Heart left ventricle (tissue), 16 donors: ENCODE measurements around the gene DKK3. TPM values are rescaled to one million over a fixed set of nuclear protein-coding genes. Genes with fewer than 3 reads are reported as not detected.

Experiments
- ATAC-seq, 4 donors: fragments of 200-7000 bp; cut with Tn5 transposase; one replicate each; pipeline ENCODE4 v1.9.1; 2020 to 2022; ENCODE audit warnings: moderate library complexity in 4 of 4, mild to moderate bottlenecking in 3 of 4, moderate number of reproducible peaks in 1 of 4
- DNase-seq, 5 donors: peaks; one replicate each; pipeline ENCODE4 v3.0.0-alpha.2; 2020
- H3K27ac ChIP-seq, 12 donors: fragments of 200-600 bp; sonication (generic) in 4 of 12; one replicate each; pipeline versions ENCODE4 v1.5.0 to v1.8.0; 2016 to 2022; ENCODE audit warnings: mild to moderate bottlenecking in 2 of 12
- H3K27me3 ChIP-seq, 9 donors: fragments of 200-600 bp; sonication (generic) in 2 of 9; one replicate each; pipeline versions ENCODE4 v1.5.1 to v1.8.0; 2016 to 2022; ENCODE audit warnings: mild to moderate bottlenecking in 3 of 9
- H3K36me3 ChIP-seq, 9 donors: fragments of 200-600 bp; sonication (generic) in 2 of 9; one replicate each; pipeline versions ENCODE4 v1.5.0 to v1.8.0; 2018 to 2022; ENCODE audit warnings: mild to moderate bottlenecking in 2 of 9
- H3K4me1 ChIP-seq, 12 donors: fragments of 200-600 bp; sonication (generic) in 4 of 12; one replicate each; pipeline versions ENCODE4 v1.5.0 to v1.8.0; 2016 to 2022; ENCODE audit warnings: mild to moderate bottlenecking in 3 of 12
- H3K4me3 ChIP-seq, 12 donors: fragments of 200-600 bp; sonication (generic) in 4 of 12; one replicate each; pipeline versions ENCODE4 v1.5.0 to v1.8.0; 2017 to 2022; ENCODE audit warnings: mild to moderate bottlenecking in 9 of 12, moderate library complexity in 4 of 12
- H3K9me3 ChIP-seq, 12 donors: fragments of 200-600 bp; sonication (generic) in 4 of 12; one replicate each; pipeline versions ENCODE4 v1.5.0 to v1.8.0; 2016 to 2022; ENCODE audit warnings: mild to moderate bottlenecking in 1 of 12
- CTCF ChIP-seq, 12 donors: fragments of 200-600 bp; sonication (generic) in 4 of 12; IDR thresholded peaks; one replicate each; pipeline versions ENCODE4 v1.5.0 to v1.8.0; 2018 to 2022; ENCODE audit warnings: antibody characterized with exemption in 12 of 12, mild to moderate bottlenecking in 5 of 12
- POLR2A ChIP-seq, 2 donors: fragments of 450-650 bp; IDR thresholded peaks; one replicate each; pipeline ENCODE4 v1.6.1; 2017; ENCODE audit warnings: antibody characterized with exemption in 2 of 2, mild to moderate bottlenecking in 2 of 2, moderate library complexity in 2 of 2
- WGBS, 4 donors: extraction: QIAGEN DNeasy Blood & Tissue Kit in 2 of 4; methylation state at CpG; one replicate each; pipeline versions ENCODE4 v1.1.5 to v1.1.7; 2013 to 2018; 5-methylcytosine and 5-hydroxymethylcytosine counted together
- intact Hi-C, 10 donors: fragments of 100-400 bp; cut with DNase I; formaldehyde crosslinking; loops; one replicate each; pipeline versions ENCODE4 v1.11.1 to v1.14.2; 2022
- polyA plus RNA-seq, 2 donors: library from polyadenylated mRNA; stranded (reverse); fragments of 200-250 nt; gene quantifications; one replicate each; pipeline ENCODE4 v1.2.3, GENCODE V29; 2013
- total RNA-seq, 9 donors: library from RNA; depleted of rRNA in 2 of 9; stranded (reverse); fragments of >200 nt in 2 of 9; fragmentation: NEBNext Ultra II Directional in 3 of 9; extraction: Animal tissue kit (Norgen Biotek cat#: 25700) in 3 of 9; gene quantifications; one replicate each; pipeline versions ENCODE4 v1.1.0 to v1.2.4, GENCODE V29; 2016 to 2023
- donor health status: ischemic (EF 13 %, LVEDD 7.1; RV severe dilation, severe dysfunction).
- donor health status: healthy with polysubstance abuse.
- donor health status: DM: no; HTN: yes; CAD: no.
- donor health status: DM: no; HTN: no; CAD: no.
- donor health status: ischemic (EF 25% LVEDD 6.9; RV normal size, moderate dysfunction).
- donor health status: ischemic (EF 25% LVEDD 5.7; RV mildly dilated, moderate dysfunction).
- donor health status: healthy.
- donor health status: DM: yes; HTN: yes; CAD: no.
- donor health status: ischemic (EF 35%, LVEDD 5.7; RV mildly dilated, moderate dysfunction).
- donor health status: nonischemic (EF 11% LVEDD 7.7; RV severe dilation, severe dysfunction).
- donor health status: DM: yes; HTN: yes; CAD: no.
- donor health status: PGD.
- donor health status: ischemic (EF 29% LVEDD 5.4; RV normal size, mild dysfunction).
- donor health status: nonischemic (EF 23%, LVEDD 6.1; RV moderate dilation, normal function).

DKK3 gene
- total and polyA plus RNA-seq, 11 donors: 117 to 851 (median 707) TPM

GRCh38 chr11:12015486-12015885 is 7.1 kb upstream of the DKK3 start:
- peaks cover 0 to 41% (median 26%) of the 10 kb centered on the region in 12 donors for H3K4me1 ChIP-seq
- no peak for TF ChIP-seq POLR2A (IDR thresholded peaks at IDR 0.05)
- TF ChIP-seq CTCF (IDR thresholded peaks at IDR 0.05): no peak
- peaks cover 0 to 11% (median 0%) of the 10 kb centered on the region in 9 donors for H3K27me3 ChIP-seq
- no peaks in the 10 kb centered on the region for H3K9me3 ChIP-seq
- intact Hi-C loops: loop anchor here in 1 of 10 donors (5.0 kb wide), 1 partner anchor 33 kb away; no protein-coding TSS in a partner anchor
- no peak overlapping the region for H3K4me3 ChIP-seq
- H3K27ac ChIP-seq: no peak overlapping the region
- no peaks in the 10 kb centered on the region for H3K36me3 ChIP-seq
- DNase-seq (no peak), ATAC-seq (no peak)

- Histone ChIP-seq H3K4me3 (no peak overlapping the region), H3K4me1 (peaks cover 0 to 32% (median 16%) of the 10 kb centered on the region in 12 donors), H3K36me3 (no peaks in the 10 kb centered on the region), H3K9me3 (no peaks in the 10 kb centered on the region), H3K27me3 (peaks cover 0 to 26% (median 0%) of the 10 kb centered on the region in 9 donors), H3K27ac (no peak overlapping the region)
- intact Hi-C loops: loop anchor here in 1 of 10 donors (5.0 kb wide), 1 partner anchor 36 kb away; no protein-coding TSS in a partner anchor
- 80 to 89% (median 87%) methylated on average over 3 of the region's 3 CpGs for WGBS, 4 donors
- TF ChIP-seq CTCF (IDR thresholded peaks at IDR 0.05) (no peak), POLR2A (IDR thresholded peaks at IDR 0.05) (no peak)
- ATAC-seq (no peak), DNase-seq (no peak)
Measured at GRCh38 chr11:12013781-12014180, 5.4 kb upstream of the DKK3 start.

GRCh38 chr11:12009617-12010321 is 1.3 kb upstream of the DKK3 start:
- peak overlapping the region in 8 of 12 donors; percentile 2 to 85 (median 54) for H3K27ac ChIP-seq
- no peaks in the 10 kb centered on the region for H3K9me3 ChIP-seq
- WGBS, 4 donors: 60 to 72% (median 69%) methylated on average over 15 of the region's 15 CpGs
- peaks cover 0 to 44% (median 24%) of the 10 kb centered on the region in 12 donors for H3K4me1 ChIP-seq
- ATAC-seq (peak in 3 of 4 donors; percentile 2 to 6 (median 3)), DNase-seq (no peak)
- intact Hi-C loops: loop anchor here in 3 of 10 donors (5.0 kb wide), 2 partner anchors 32 to 37 kb away; no protein-coding TSS in a partner anchor
- peak overlapping the region in 11 of 12 donors; percentile 10 to 89 (median 72) for H3K4me3 ChIP-seq
- H3K36me3 ChIP-seq: no peaks in the 10 kb centered on the region
- no peak for TF ChIP-seq POLR2A (IDR thresholded peaks at IDR 0.05)
- TF ChIP-seq CTCF (IDR thresholded peaks at IDR 0.05): no peak
- H3K27me3 ChIP-seq: peaks cover 0 to 51% (median 0%) of the 10 kb centered on the region in 9 donors

GRCh38 chr11:12008790-12009616 is 577 bp upstream of the DKK3 start:
- DNase-seq (peak; percentile 60 to 81 (median 69)), ATAC-seq (peak; percentile 69 to 82 (median 74))
- TF ChIP-seq POLR2A (IDR thresholded peaks at IDR 0.05) (no peak), CTCF (IDR thresholded peaks at IDR 0.05) (no peak)
- peak overlapping the region; percentile 12 to 89 (median 82) for H3K27ac ChIP-seq
- WGBS, 4 donors: 1 to 2% (median 1%) methylated on average over 14 to 76 of the region's 76 CpGs
- no peaks in the 10 kb centered on the region for H3K36me3 ChIP-seq
- H3K4me3 ChIP-seq: peak overlapping the region; percentile 54 to 89 (median 72)
- peaks cover 0 to 52% (median 29%) of the 10 kb centered on the region in 12 donors for H3K4me1 ChIP-seq
- intact Hi-C loops: loop anchor here in 2 of 10 donors (5.0 kb wide), 1 partner anchor 37 kb away; no protein-coding TSS in a partner anchor
- H3K27me3 ChIP-seq: peaks cover 0 to 51% (median 0%) of the 10 kb centered on the region in 9 donors
- no peaks in the 10 kb centered on the region for H3K9me3 ChIP-seq
